Tibial artery (tissue), 4 donors: ENCODE results near the gene APLP1.

Source experiments
- DNase-seq, 2 donors: peaks; one replicate each; pipeline ENCODE4 v3.0.0-alpha.2; 2019
- H3K27ac ChIP-seq, 2 donors: fragments of 200-600 bp; sonication (generic) in 1 of 2; 1 replicate in 1 of 2; 2 replicates in 1 of 2; pipeline ENCODE4 v1.5.1; 2018 to 2019; ENCODE audit warnings: mild to moderate bottlenecking in 1 of 2
- H3K27me3 ChIP-seq, 2 donors: fragments of 200-600 bp; sonication (generic) in 1 of 2; one replicate each; pipeline versions ENCODE4 v1.5.1 to v1.6.0; 2016 to 2019
- H3K36me3 ChIP-seq, 3 donors: fragments of 200-600 bp; sonication (generic) in 2 of 3; one replicate each; pipeline ENCODE4 v1.5.1; 2016 to 2019; ENCODE audit warnings: mild to moderate bottlenecking in 2 of 3
- H3K4me1 ChIP-seq, 4 donors: fragments of 200-600 bp; sonication (generic) in 2 of 4; 1 replicate in 3 of 4; 2 replicates in 1 of 4; pipeline ENCODE4 v1.5.1; 2016 to 2019
- H3K4me3 ChIP-seq, 2 donors: fragments of 200-600 bp; sonication (generic) in 1 of 2; 1 replicate in 1 of 2; 2 replicates in 1 of 2; pipeline ENCODE4 v1.5.1; 2018 to 2019; ENCODE audit warnings: mild to moderate bottlenecking in 2 of 2
- H3K9me3 ChIP-seq, 3 donors: fragments of 200-600 bp; sonication (generic) in 1 of 3; one replicate each; pipeline ENCODE4 v1.5.1; 2016 to 2019
- CTCF ChIP-seq, 2 experiments: fragments of 200-600 bp in 1 of 2; fragments of 450-650 bp in 1 of 2; IDR thresholded peaks; one replicate each; pipeline ENCODE4 v1.5.1; 2017 to 2019; ENCODE audit warnings: antibody characterized with exemption in 2 of 2, mild to moderate bottlenecking in 1 of 2, moderate library complexity in 1 of 2
- intact Hi-C: fragments of 100-400 bp; cut with DNase I; formaldehyde crosslinking; loops from one replicate; pipeline ENCODE4 v1.15.0; 2023; ENCODE audit warnings: low total_unique reads

The APLP1 gene

GRCh38 chr19:35895911-35896642, 27.7 kb downstream of the APLP1 start:
- Histone ChIP-seq H3K9me3 (no peaks in the 10 kb centered on the region), H3K4me3 (no peak overlapping the region), H3K4me1 (peaks cover 0 to 20% (median 11%) of the 10 kb centered on the region in 4 donors), H3K36me3 (peaks cover under 1 to 58% (median 38%) of the 10 kb centered on the region in 3 donors), H3K27ac (no peak overlapping the region), H3K27me3 (no peaks in the 10 kb centered on the region)
- DNase-seq = no peak
- TF ChIP-seq CTCF (IDR thresholded peaks at IDR 0.05) = no peak
- intact Hi-C loops = no loop called here

GRCh38 chr19:35896643-35897040, 28.3 kb downstream of the APLP1 start:
- H3K27me3 ChIP-seq = no peaks in the 10 kb centered on the region
- H3K4me1 ChIP-seq = peaks cover 0 to 20% (median 13%) of the 10 kb centered on the region in 4 donors
- H3K36me3 ChIP-seq = peaks cover 0 to 55% (median 38%) of the 10 kb centered on the region in 3 donors
- intact Hi-C loops = no loop called here
- H3K4me3 ChIP-seq = no peak overlapping the region
- TF ChIP-seq CTCF (IDR thresholded peaks at IDR 0.05) = no peak
- H3K27ac ChIP-seq = no peak overlapping the region
- DNase-seq = no peak
- no peaks in the 10 kb centered on the region for H3K9me3 ChIP-seq

- H3K4me3 ChIP-seq = peak overlapping the region; percentile 60 to 85
- TF ChIP-seq CTCF (IDR thresholded peaks at IDR 0.05) = no peak
- H3K4me1 ChIP-seq = peaks cover 0 to 20% (median 13%) of the 10 kb centered on the region in 4 donors
- peaks cover 0 to 43% (median 36%) of the 10 kb centered on the region in 3 donors for H3K36me3 ChIP-seq
- H3K9me3 ChIP-seq = no peaks in the 10 kb centered on the region
- H3K27me3 ChIP-seq = no peaks in the 10 kb centered on the region
- DNase-seq = no peak
- peak overlapping the region in 1 of 2 donors; percentile 72 for H3K27ac ChIP-seq
- intact Hi-C loops = no loop called here
Measured at GRCh38 chr19:35897706-35898451, 29.5 kb downstream of the APLP1 start.

GRCh38 chr19:35898499-35898809, 30.1 kb downstream of the APLP1 start:
- intact Hi-C loops = no loop called here

More at GRCh38 chr19:35898499-35898809, 30.1 kb downstream of the APLP1 start:
- peaks cover 0 to 37% (median 34%) of the 10 kb centered on the region in 3 donors for H3K36me3 ChIP-seq
- H3K27ac ChIP-seq = peak overlapping the region; percentile 72 to 74
- no peak for TF ChIP-seq CTCF (IDR thresholded peaks at IDR 0.05)
- H3K27me3 ChIP-seq = no peaks in the 10 kb centered on the region
- H3K4me3 ChIP-seq = peak overlapping the region; percentile 60 to 85
- DNase-seq = no peak
- peaks cover 0 to 23% (median 13%) of the 10 kb centered on the region in 4 donors for H3K4me1 ChIP-seq
- no peaks in the 10 kb centered on the region for H3K9me3 ChIP-seq
